C1 segment of cervical spinal cord (tissue), 14 donors: ENCODE results near the gene ALS2.
"Not testable (repeated sequence)": the region's sequence is repeated elsewhere in the genome, so short reads cannot be mapped to it uniquely, and the experiment has no call there.

Experiments used
- DNase-seq, 14 donors: peaks; one replicate each; lab custom pipeline; 2025; lab: John Stamatoyannopoulos, UW

The ALS2 gene

GRCh38 chr2:201675454-201675853, 105.3 kb downstream of the ALS2 start:
- no peak for DNase-seq

GRCh38 chr2:201674794-201675193, 105.9 kb downstream of the ALS2 start:
- DNase-seq, result no peak

- no peak for DNase-seq
These were observed 106.4 kb downstream of the ALS2 start for GRCh38 chr2:201674298-201674697.

- no peak for DNase-seq
These were observed 107.2 kb downstream of the ALS2 start for GRCh38 chr2:201673546-201673945.

- DNase-seq, result not testable (repeated sequence)
These were observed 109.5 kb downstream of the ALS2 start for GRCh38 chr2:201671205-201671604.

GRCh38 chr2:201669865-201670264, 110.9 kb downstream of the ALS2 start:
- DNase-seq, result no peak

- no peak for DNase-seq
These were observed 112.3 kb downstream of the ALS2 start for GRCh38 chr2:201668402-201668910.

GRCh38 chr2:201664334-201664733, 116.4 kb downstream of the ALS2 start:
- no peak for DNase-seq

- DNase-seq, result no peak
These were observed 119.4 kb downstream of the ALS2 start for GRCh38 chr2:201661366-201661765.

GRCh38 chr2:201660293-201660895, 120.3 kb downstream of the ALS2 start:
- DNase-seq, result no peak

GRCh38 chr2:201656740-201657139, 124.0 kb downstream of the ALS2 start:
- DNase-seq, result no peak

GRCh38 chr2:201656102-201656501, 124.6 kb downstream of the ALS2 start:
- no peak for DNase-seq

GRCh38 chr2:201654616-201655384, 125.9 kb downstream of the ALS2 start:
- DNase-seq, result no peak

- DNase-seq, result no peak
These were observed 127.5 kb downstream of the ALS2 start for GRCh38 chr2:201653221-201653620.
